SK-N-SH (cell line): ENCODE data around the gene AURKB. TPM values are rescaled to one million over a fixed set of nuclear protein-coding genes. Genes with fewer than 3 reads are reported as not detected.

ENCODE experiments used
- CTCF ChIA-PET: fragments of 300-600, 350-600 bp; formaldehyde crosslinking; extraction: SDS; loops from one replicate; lab custom pipeline; 2021; lab: Yijun Ruan, JAX
- POLR2A ChIA-PET: fragments of 350-600 bp; sonication (Branson Sonifier 250); formaldehyde crosslinking; extraction: SDS; loops from one replicate; lab custom pipeline; 2020; ENCODE audit warnings: antibody characterized with exemption, inconsistent platforms; lab: Yijun Ruan, JAX
- DNase-seq: peaks from one replicate; pipeline ENCODE4 v3.0.0; 2012
- H2AFZ ChIP-seq: fragments of 200-600 bp; sonication (generic); 2 replicates; pipeline ENCODE4 v1.8.1; 2016; ENCODE audit warnings: antibody characterized with exemption, mild to moderate bottlenecking, low read depth
- H3F3A ChIP-seq: fragments of 200-600 bp; sonication (generic); replicated peaks from 2 replicates; pipeline ENCODE3; 2016; ENCODE audit warnings: antibody characterized with exemption, mild to moderate bottlenecking; ENCODE audit not compliant: insufficient read depth
- H3K27ac ChIP-seq, 2 experiments: fragments of 200-500 bp in 1 of 2; fragments of 200-600 bp in 1 of 2; sonication (Bioruptor generic) in 1 of 2; sonication (generic), shearing (Covaris generic) in 1 of 2; 2 replicates each; pipeline versions ENCODE4 v1.5.1 to v1.6.1; 2014 to 2016; ENCODE audit warnings: low read depth in 2 of 2, inconsistent platforms in 1 of 2, low read length in 1 of 2, mild to moderate bottlenecking in 1 of 2, mixed read lengths in 1 of 2
- H3K27me3 ChIP-seq: fragments of 200-600 bp; sonication (generic), shearing (Covaris generic); 2 replicates; pipeline ENCODE4 v1.6.1; 2016; ENCODE audit warnings: mixed run types; ENCODE audit not compliant: insufficient read depth
- H3K36me3 ChIP-seq, 2 experiments: fragments of 200-500 bp in 1 of 2; fragments of 200-600 bp in 1 of 2; sonication (Bioruptor generic) in 1 of 2; sonication (generic) in 1 of 2; replicated peaks in 1 of 2; 2 replicates each; pipeline versions ENCODE3 to v1.5.1; 2014 to 2016; ENCODE audit warnings: low read length in 1 of 2, mild to moderate bottlenecking in 1 of 2; ENCODE audit not compliant: insufficient read depth in 2 of 2, control insufficient read depth in 1 of 2
- H3K4me1 ChIP-seq, 2 experiments: fragments of 200-500 bp in 1 of 2; fragments of 200-600 bp in 1 of 2; sonication (Bioruptor generic) in 1 of 2; sonication (generic), shearing (Covaris generic) in 1 of 2; 2 replicates each; pipeline versions ENCODE4 v1.5.1 to v1.6.1; 2014 to 2016; ENCODE audit warnings: low read depth in 1 of 2, low read length in 1 of 2, mixed run types in 1 of 2; ENCODE audit not compliant: insufficient read depth in 2 of 2, control insufficient read depth in 1 of 2
- H3K4me2 ChIP-seq: fragments of 200-600 bp; sonication (generic), shearing (Covaris generic); 2 replicates; pipeline ENCODE4 v1.6.1; 2017; ENCODE audit warnings: mixed run types
- H3K4me3 ChIP-seq, 2 experiments: fragments of 200-500 bp in 1 of 2; fragments of 200-600 bp in 1 of 2; sonication (Bioruptor generic) in 1 of 2; sonication (generic), shearing (Covaris generic) in 1 of 2; 2 replicates each; pipeline versions ENCODE4 v1.5.1 to v1.8.1; 2014 to 2016; ENCODE audit warnings: low read depth in 2 of 2, inconsistent platforms in 1 of 2, low read length in 1 of 2, mild to moderate bottlenecking in 1 of 2, mixed read lengths in 1 of 2, moderate library complexity in 1 of 2
- H3K79me2 ChIP-seq: fragments of 200-600 bp; sonication (generic); 2 replicates; pipeline ENCODE4 v1.8.1; 2017; ENCODE audit warnings: mild to moderate bottlenecking; ENCODE audit not compliant: insufficient read depth
- H3K9ac ChIP-seq: fragments of 200-600 bp; sonication (generic); 2 replicates; pipeline ENCODE4 v1.6.1; 2017; ENCODE audit warnings: mixed run types
- H3K9me2 ChIP-seq: fragments of 200-600 bp; sonication (generic); 2 replicates; pipeline ENCODE4 v1.6.1; 2017; ENCODE audit warnings: mixed run types
- H3K9me3 ChIP-seq: fragments of 200-600 bp; sonication (generic); 2 replicates; pipeline ENCODE4 v1.6.1; 2017; ENCODE audit warnings: mixed run types, mild to moderate bottlenecking, moderate library complexity
- H4K20me1 ChIP-seq: fragments of 200-600 bp; sonication (generic); 2 replicates; pipeline ENCODE4 v1.6.1; 2017; ENCODE audit warnings: mild to moderate bottlenecking, mixed run types; ENCODE audit not compliant: insufficient read depth
- CHD2 ChIP-seq: fragments of 150-350 bp; IDR thresholded peaks from 2 replicates; pipeline ENCODE4 v1.6.1; 2018; ENCODE audit warnings: low read length; ENCODE audit not compliant: partially characterized antibody
- EZH2phosphoT487 ChIP-seq: fragments of 200-600 bp; sonication (generic); IDR thresholded peaks from 2 replicates; pipeline ENCODE4 v1.6.1; 2017; ENCODE audit warnings: low read depth, mixed run types, mild to moderate bottlenecking, antibody characterized with exemption, moderate library complexity, borderline replicate concordance
- FOXJ3 ChIP-seq: sonication (generic); formaldehyde crosslinking; IDR thresholded peaks from 2 replicates; pipeline ENCODE4 v1.5.1; 2020; ENCODE audit warnings: mild to moderate bottlenecking, missing genetic modification reagents
- FOXM1 ChIP-seq: IDR thresholded peaks from 2 replicates; pipeline ENCODE4 v1.4.0; 2012; ENCODE audit warnings: low read depth, mild to moderate bottlenecking
- GABPA ChIP-seq: IDR thresholded peaks from 2 replicates; pipeline ENCODE4 v1.4.0; 2012; ENCODE audit warnings: low read depth, mild to moderate bottlenecking
- JUND ChIP-seq: IDR thresholded peaks from 2 replicates; pipeline ENCODE4 v1.4.0; 2012
- NRF1 ChIP-seq: IDR thresholded peaks from 2 replicates; pipeline ENCODE4 v1.6.1; 2012; ENCODE audit warnings: low read depth, mild to moderate bottlenecking, low read length
- RAD21 ChIP-seq: IDR thresholded peaks from 2 replicates; pipeline ENCODE4 v1.6.1; 2012; ENCODE audit warnings: mild to moderate bottlenecking, low read length
- RFX5 ChIP-seq: IDR thresholded peaks from 2 replicates; pipeline ENCODE4 v1.6.1; 2012; ENCODE audit warnings: mild to moderate bottlenecking, improper control_type of control experiment, low read length
- RXRA ChIP-seq: IDR thresholded peaks from 2 replicates; pipeline ENCODE4 v1.4.0; 2012; ENCODE audit warnings: low read depth, mild to moderate bottlenecking, borderline replicate concordance
- YY1 ChIP-seq: IDR thresholded peaks from 2 replicates; pipeline ENCODE4 v1.4.0; 2012; ENCODE audit warnings: low read depth, mild to moderate bottlenecking
- WGBS: methylation state at CpG from one replicate; pipeline ENCODE4 v1.1.6; 2017; ENCODE audit warnings: low lambda C conversion rate; 5-methylcytosine and 5-hydroxymethylcytosine counted together
- polyA plus RNA-seq, 3 experiments: library from polyadenylated mRNA; depleted of rRNA; stranded (reverse); fragments of >200 nt; gene quantifications; 2 replicates each; pipeline ENCODE4 v1.2.3, GENCODE V29; 2012
- TF ChIP-seq, protein P1 (sequence below): fragments of 200-600 bp; sonication (generic); IDR thresholded peaks from 2 replicates; pipeline ENCODE4 v1.6.1; 2017; ENCODE audit warnings: antibody characterized with exemption, mild to moderate bottlenecking, moderate library complexity
- TF ChIP-seq, protein P2 (sequence below): IDR thresholded peaks from 2 replicates; pipeline ENCODE4 v1.4.0; 2012; ENCODE audit warnings: low read depth, borderline replicate concordance
- TF ChIP-seq, protein P3 (sequence below): IDR thresholded peaks from 2 replicates; pipeline ENCODE4 v1.4.0; 2012; ENCODE audit warnings: low read depth, borderline replicate concordance
- TF ChIP-seq, protein P4 (sequence below): IDR thresholded peaks from 2 replicates; pipeline ENCODE4 v1.4.0; 2012; ENCODE audit warnings: low read depth
- TF ChIP-seq, protein P5 (sequence below): IDR thresholded peaks from 2 replicates; pipeline ENCODE4; 2012
- TF ChIP-seq, protein P6 (sequence below): IDR thresholded peaks from 2 replicates; pipeline ENCODE4 v1.6.1; 2012; ENCODE audit warnings: mild to moderate bottlenecking, low read depth, low read length, moderate library complexity

AURKB gene
- polyA plus RNA-seq, 1 of the 3 experiments (the other 2 are of a cell fraction): 43.9 TPM

DNA sequence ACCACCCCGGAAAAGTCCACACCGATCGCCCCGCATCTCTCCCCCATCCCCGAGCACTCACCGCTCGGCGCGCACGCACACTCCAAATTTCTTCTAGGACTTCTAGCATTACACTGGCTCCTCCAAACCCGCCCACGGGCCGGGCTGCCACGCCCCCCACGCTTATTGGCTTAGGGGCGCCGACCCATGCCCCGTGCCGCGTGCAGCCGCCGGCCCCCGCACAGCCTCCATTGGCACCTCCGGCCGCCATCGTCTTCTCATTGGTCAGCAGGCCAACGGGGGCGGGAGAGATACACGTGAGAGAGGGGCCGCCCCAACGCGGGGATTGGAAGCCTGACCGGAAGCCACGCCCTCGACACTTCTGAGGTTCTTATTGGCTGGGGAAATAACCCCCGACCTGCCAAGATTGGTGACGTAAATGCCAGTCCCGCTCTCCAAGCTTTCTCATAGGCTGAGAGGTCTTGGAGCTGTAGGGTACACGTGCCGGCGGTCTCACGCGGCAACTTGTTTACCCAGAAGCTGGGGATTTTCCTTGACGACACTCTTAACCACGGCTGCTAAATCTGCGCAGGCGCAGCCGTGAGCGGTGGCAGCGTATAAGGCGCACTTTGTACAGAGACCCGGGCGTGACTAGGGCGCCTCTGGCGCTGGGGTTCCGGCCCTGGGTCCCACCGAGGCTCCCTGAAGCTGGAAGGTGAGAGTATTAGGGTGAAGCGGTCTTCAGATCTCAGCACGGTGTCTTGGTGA, 54.0 kb downstream of the AURKB start (continued):
- TF ChIP-seq, protein P1, sequence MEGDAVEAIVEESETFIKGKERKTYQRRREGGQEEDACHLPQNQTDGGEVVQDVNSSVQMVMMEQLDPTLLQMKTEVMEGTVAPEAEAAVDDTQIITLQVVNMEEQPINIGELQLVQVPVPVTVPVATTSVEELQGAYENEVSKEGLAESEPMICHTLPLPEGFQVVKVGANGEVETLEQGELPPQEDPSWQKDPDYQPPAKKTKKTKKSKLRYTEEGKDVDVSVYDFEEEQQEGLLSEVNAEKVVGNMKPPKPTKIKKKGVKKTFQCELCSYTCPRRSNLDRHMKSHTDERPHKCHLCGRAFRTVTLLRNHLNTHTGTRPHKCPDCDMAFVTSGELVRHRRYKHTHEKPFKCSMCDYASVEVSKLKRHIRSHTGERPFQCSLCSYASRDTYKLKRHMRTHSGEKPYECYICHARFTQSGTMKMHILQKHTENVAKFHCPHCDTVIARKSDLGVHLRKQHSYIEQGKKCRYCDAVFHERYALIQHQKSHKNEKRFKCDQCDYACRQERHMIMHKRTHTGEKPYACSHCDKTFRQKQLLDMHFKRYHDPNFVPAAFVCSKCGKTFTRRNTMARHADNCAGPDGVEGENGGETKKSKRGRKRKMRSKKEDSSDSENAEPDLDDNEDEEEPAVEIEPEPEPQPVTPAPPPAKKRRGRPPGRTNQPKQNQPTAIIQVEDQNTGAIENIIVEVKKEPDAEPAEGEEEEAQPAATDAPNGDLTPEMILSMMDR: no peak; the same call in 1 of the 2 replicates
- TF ChIP-seq, protein P2, sequence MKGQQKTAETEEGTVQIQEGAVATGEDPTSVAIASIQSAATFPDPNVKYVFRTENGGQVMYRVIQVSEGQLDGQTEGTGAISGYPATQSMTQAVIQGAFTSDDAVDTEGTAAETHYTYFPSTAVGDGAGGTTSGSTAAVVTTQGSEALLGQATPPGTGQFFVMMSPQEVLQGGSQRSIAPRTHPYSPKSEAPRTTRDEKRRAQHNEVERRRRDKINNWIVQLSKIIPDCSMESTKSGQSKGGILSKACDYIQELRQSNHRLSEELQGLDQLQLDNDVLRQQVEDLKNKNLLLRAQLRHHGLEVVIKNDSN: peak; percentile 46; the same call in 1 of the 2 replicates
- peak; percentile 86 for TF ChIP-seq NRF1
- 0 out of 2 replicates have a peak, but pooled peaks have one; percentile 30 for TF ChIP-seq RAD21
- TF ChIP-seq FOXM1: no peak
- peak; percentile 81 for TF ChIP-seq CHD2
- TF ChIP-seq, protein P3, sequence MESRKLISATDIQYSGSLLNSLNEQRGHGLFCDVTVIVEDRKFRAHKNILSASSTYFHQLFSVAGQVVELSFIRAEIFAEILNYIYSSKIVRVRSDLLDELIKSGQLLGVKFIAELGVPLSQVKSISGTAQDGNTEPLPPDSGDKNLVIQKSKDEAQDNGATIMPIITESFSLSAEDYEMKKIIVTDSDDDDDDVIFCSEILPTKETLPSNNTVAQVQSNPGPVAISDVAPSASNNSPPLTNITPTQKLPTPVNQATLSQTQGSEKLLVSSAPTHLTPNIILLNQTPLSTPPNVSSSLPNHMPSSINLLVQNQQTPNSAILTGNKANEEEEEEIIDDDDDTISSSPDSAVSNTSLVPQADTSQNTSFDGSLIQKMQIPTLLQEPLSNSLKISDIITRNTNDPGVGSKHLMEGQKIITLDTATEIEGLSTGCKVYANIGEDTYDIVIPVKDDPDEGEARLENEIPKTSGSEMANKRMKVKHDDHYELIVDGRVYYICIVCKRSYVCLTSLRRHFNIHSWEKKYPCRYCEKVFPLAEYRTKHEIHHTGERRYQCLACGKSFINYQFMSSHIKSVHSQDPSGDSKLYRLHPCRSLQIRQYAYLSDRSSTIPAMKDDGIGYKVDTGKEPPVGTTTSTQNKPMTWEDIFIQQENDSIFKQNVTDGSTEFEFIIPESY: no peak
- peak; percentile 75 for TF ChIP-seq GABPA
- TF ChIP-seq RFX5: peak; percentile 90
- TF ChIP-seq, protein P4, sequence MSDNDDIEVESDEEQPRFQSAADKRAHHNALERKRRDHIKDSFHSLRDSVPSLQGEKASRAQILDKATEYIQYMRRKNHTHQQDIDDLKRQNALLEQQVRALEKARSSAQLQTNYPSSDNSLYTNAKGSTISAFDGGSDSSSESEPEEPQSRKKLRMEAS: peak; percentile 98
- TF ChIP-seq, protein P5, sequence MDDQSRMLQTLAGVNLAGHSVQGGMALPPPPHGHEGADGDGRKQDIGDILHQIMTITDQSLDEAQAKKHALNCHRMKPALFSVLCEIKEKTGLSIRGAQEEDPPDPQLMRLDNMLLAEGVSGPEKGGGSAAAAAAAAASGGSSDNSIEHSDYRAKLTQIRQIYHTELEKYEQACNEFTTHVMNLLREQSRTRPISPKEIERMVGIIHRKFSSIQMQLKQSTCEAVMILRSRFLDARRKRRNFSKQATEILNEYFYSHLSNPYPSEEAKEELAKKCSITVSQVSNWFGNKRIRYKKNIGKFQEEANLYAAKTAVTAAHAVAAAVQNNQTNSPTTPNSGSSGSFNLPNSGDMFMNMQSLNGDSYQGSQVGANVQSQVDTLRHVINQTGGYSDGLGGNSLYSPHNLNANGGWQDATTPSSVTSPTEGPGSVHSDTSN: peak; percentile 98
- peak; percentile 58 for TF ChIP-seq FOXJ3 (CRISPR knock-in tag)

DNA sequence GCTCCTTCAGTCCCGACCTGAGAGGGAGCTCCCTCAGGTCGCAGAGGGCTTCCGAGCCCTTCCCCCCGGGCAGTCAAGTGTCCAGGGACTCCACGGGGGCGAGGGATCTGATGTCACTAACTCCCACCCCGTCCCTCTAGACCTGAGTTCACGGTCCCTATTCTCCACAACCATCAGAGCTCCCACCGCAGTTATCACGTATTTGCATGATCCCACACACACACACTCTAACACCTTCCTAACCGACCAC, 54.5 kb downstream of the AURKB start:
- Histone ChIP-seq H2AFZ (no peak overlapping the region; the same call in 1 of the 2 replicates), H3K4me2 (peak overlapping the region; percentile 95), H3K4me3 (peak overlapping the region; percentile 54 to 78), H3F3A (peaks cover 41% of the 10 kb centered on the region), H3K27ac (peak overlapping the region; percentile 40 to 95; a peak in 3 of 4 replicates), H3K9me2 (no peaks in the 10 kb centered on the region), H3K9ac (peak overlapping the region; percentile 98), H3K4me1 (peaks cover 32 to 45% of the 10 kb centered on the region in 2 experiments; a peak in 3 of 4 replicates), H4K20me1 (no peaks in the 10 kb centered on the region; the same call in 1 of the 2 replicates), H3K79me2 (peaks cover 34% of the 10 kb centered on the region), H3K27me3 (no peaks in the 10 kb centered on the region), H3K36me3 (peaks cover 11 to 17% of the 10 kb centered on the region in 2 experiments), H3K9me3 (no peaks in the 10 kb centered on the region)
- ChIA-PET CTCF (interaction anchor here (1.1 to 9.4 kb wide), 4 partner anchors 18 to 46 kb away, joined by 4 to 98 read pairs (median 12); no protein-coding TSS in a partner anchor), POLR2A (interaction anchor here (0.6 to 2.1 kb wide), 5 partner anchors 12 to 32 kb away, joined by 3 to 13 read pairs (median 4); no protein-coding TSS in a partner anchor)
- WGBS: 5% methylated on average over 9 of the region's 11 CpGs
- no peak for DNase-seq
- TF ChIP-seq, protein P3: no peak
- TF ChIP-seq RFX5: no peak
- TF ChIP-seq JUND: no peak
- TF ChIP-seq RXRA: no peak
- no peak for TF ChIP-seq FOXM1
- TF ChIP-seq RAD21: no peak
- TF ChIP-seq, protein P6, sequence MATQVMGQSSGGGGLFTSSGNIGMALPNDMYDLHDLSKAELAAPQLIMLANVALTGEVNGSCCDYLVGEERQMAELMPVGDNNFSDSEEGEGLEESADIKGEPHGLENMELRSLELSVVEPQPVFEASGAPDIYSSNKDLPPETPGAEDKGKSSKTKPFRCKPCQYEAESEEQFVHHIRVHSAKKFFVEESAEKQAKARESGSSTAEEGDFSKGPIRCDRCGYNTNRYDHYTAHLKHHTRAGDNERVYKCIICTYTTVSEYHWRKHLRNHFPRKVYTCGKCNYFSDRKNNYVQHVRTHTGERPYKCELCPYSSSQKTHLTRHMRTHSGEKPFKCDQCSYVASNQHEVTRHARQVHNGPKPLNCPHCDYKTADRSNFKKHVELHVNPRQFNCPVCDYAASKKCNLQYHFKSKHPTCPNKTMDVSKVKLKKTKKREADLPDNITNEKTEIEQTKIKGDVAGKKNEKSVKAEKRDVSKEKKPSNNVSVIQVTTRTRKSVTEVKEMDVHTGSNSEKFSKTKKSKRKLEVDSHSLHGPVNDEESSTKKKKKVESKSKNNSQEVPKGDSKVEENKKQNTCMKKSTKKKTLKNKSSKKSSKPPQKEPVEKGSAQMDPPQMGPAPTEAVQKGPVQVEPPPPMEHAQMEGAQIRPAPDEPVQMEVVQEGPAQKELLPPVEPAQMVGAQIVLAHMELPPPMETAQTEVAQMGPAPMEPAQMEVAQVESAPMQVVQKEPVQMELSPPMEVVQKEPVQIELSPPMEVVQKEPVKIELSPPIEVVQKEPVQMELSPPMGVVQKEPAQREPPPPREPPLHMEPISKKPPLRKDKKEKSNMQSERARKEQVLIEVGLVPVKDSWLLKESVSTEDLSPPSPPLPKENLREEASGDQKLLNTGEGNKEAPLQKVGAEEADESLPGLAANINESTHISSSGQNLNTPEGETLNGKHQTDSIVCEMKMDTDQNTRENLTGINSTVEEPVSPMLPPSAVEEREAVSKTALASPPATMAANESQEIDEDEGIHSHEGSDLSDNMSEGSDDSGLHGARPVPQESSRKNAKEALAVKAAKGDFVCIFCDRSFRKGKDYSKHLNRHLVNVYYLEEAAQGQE: no peak
- TF ChIP-seq EZH2phosphoT487: no peak
- no peak for TF ChIP-seq YY1
